HL-60 (cell line): ENCODE data around the gene DENND4C.
"Not testable (repeated sequence)": the region's sequence is repeated elsewhere in the genome, so short reads cannot be mapped to it uniquely, and the experiment has no call there.

ENCODE experiments used
- DNase-seq, 2 experiments: peaks; one replicate each; pipeline ENCODE4 v3.0.0-alpha.2; 2010 to 2020; ENCODE audit warnings: low read depth in 1 of 2, low spot score in 1 of 2
- H3K27ac ChIP-seq: fragments of 250-450 bp; sonication (Bioruptor Pico); replicated peaks from 2 replicates; pipeline ENCODE4 v1.5.1; 2020; ENCODE audit warnings: mild to moderate bottlenecking, moderate library complexity
- H3K27me3 ChIP-seq: fragments of 250-450 bp; sonication (Bioruptor Pico); 2 replicates; pipeline ENCODE4 v1.5.1; 2021; ENCODE audit warnings: mild to moderate bottlenecking, moderate library complexity; ENCODE audit not compliant: insufficient read depth, poor library complexity, severe bottlenecking
- H3K4me3 ChIP-seq: replicated peaks from 2 replicates; pipeline ENCODE4 v1.5.1; 2011; ENCODE audit warnings: mild to moderate bottlenecking, control low read depth, low read length; ENCODE audit not compliant: insufficient read depth
- CTCF ChIP-seq: IDR thresholded peaks from one replicate; pipeline ENCODE4 v1.5.1; 2011; ENCODE audit warnings: low read length, control low read depth, inconsistent platforms; ENCODE audit not compliant: insufficient read depth
- GABPA ChIP-seq: IDR thresholded peaks from 2 replicates; pipeline ENCODE4 v1.6.1; 2012; ENCODE audit warnings: low read depth
- POLR2AphosphoS5 ChIP-seq: IDR thresholded peaks from 2 replicates; pipeline ENCODE4 v1.6.1; 2012; ENCODE audit warnings: low read depth
- REST ChIP-seq: IDR thresholded peaks from 2 replicates; pipeline ENCODE4 v1.6.1; 2012; ENCODE audit warnings: low read depth; ENCODE audit not compliant: insufficient replicate concordance
- SPI1 ChIP-seq: IDR thresholded peaks from 2 replicates; pipeline ENCODE4 v1.6.1; 2012; ENCODE audit warnings: low read depth, mild to moderate bottlenecking, borderline replicate concordance

DENND4C gene

GRCh38 chr9:19188771-19189170 lies 41.7 kb upstream of the DENND4C start:
- Histone ChIP-seq H3K27ac (no peak overlapping the region), H3K27me3 (no peaks in the 10 kb centered on the region), H3K4me3 (no peak overlapping the region)
- TF ChIP-seq GABPA (no peak), POLR2AphosphoS5 (no peak), CTCF (no peak), SPI1 (no peak), REST (no peak)
- DNase-seq: no peak

GRCh38 chr9:19192202-19193028 lies 38.1 kb upstream of the DENND4C start:
- Histone ChIP-seq H3K27me3 (no peaks in the 10 kb centered on the region), H3K4me3 (no peak overlapping the region), H3K27ac (no peak overlapping the region)
- TF ChIP-seq REST (no peak), POLR2AphosphoS5 (no peak), CTCF (no peak), GABPA (no peak), SPI1 (no peak)
- DNase-seq: no peak

- Histone ChIP-seq H3K4me3 (no peak overlapping the region), H3K27me3 (no peaks in the 10 kb centered on the region), H3K27ac (no peak overlapping the region)
- no peak for TF ChIP-seq POLR2AphosphoS5
- no peak for TF ChIP-seq GABPA
- no peak for TF ChIP-seq SPI1
- TF ChIP-seq REST: no peak
- TF ChIP-seq CTCF: no peak
- DNase-seq: no peak
These were observed 37.5 kb upstream of the DENND4C start for GRCh38 chr9:19193029-19193324.

- not testable (repeated sequence) for H3K27ac ChIP-seq, H3K4me3 ChIP-seq, DNase-seq, H3K27me3 ChIP-seq
These were observed 37.0 kb upstream of the DENND4C start for GRCh38 chr9:19193358-19193973.
